Thyroid gland (tissue), 4 donors: ENCODE results near the gene UCHL5.

ENCODE experiments used
- POLR2A ChIP-seq, 2 donors: fragments of 450-650 bp; IDR thresholded peaks; one replicate each; pipeline ENCODE4 v1.6.1; 2017; ENCODE audit warnings: antibody characterized with exemption in 2 of 2, mild to moderate bottlenecking in 2 of 2, moderate library complexity in 1 of 2
- TF ChIP-seq, protein P1 (sequence below), 6 experiments: fragments of 200-600 bp in 3 of 6; fragments of 450-650 bp in 3 of 6; sonication (generic) in 3 of 6; IDR thresholded peaks; one replicate each; pipeline ENCODE4 v1.5.1; 2016 to 2019; ENCODE audit warnings: antibody characterized with exemption in 6 of 6, mild to moderate bottlenecking in 2 of 6, inconsistent platforms in 1 of 6, moderate library complexity in 1 of 6

- TF ChIP-seq, protein P1, sequence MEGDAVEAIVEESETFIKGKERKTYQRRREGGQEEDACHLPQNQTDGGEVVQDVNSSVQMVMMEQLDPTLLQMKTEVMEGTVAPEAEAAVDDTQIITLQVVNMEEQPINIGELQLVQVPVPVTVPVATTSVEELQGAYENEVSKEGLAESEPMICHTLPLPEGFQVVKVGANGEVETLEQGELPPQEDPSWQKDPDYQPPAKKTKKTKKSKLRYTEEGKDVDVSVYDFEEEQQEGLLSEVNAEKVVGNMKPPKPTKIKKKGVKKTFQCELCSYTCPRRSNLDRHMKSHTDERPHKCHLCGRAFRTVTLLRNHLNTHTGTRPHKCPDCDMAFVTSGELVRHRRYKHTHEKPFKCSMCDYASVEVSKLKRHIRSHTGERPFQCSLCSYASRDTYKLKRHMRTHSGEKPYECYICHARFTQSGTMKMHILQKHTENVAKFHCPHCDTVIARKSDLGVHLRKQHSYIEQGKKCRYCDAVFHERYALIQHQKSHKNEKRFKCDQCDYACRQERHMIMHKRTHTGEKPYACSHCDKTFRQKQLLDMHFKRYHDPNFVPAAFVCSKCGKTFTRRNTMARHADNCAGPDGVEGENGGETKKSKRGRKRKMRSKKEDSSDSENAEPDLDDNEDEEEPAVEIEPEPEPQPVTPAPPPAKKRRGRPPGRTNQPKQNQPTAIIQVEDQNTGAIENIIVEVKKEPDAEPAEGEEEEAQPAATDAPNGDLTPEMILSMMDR (IDR thresholded peaks at IDR 0.05), result no peak
- TF ChIP-seq POLR2A (IDR thresholded peaks at IDR 0.05), result no peak
Observed at GRCh38 chr1:193087893-193088292, 28.7 kb upstream of the UCHL5 start.
